Body of pancreas (tissue), 4 donors: ENCODE results near the gene VKORC1L1.

ENCODE experiments used
- CTCF ChIP-seq, 7 experiments: fragments of 450-650 bp in 4 of 7; fragments of 200-600 bp in 3 of 7; sonication (generic) in 3 of 7; IDR thresholded peaks; one replicate each; pipeline ENCODE4 v1.5.1; 2016 to 2019; ENCODE audit warnings: antibody characterized with exemption in 7 of 7
- POLR2A ChIP-seq, 3 donors: fragments of 450-650 bp; IDR thresholded peaks; one replicate each; pipeline ENCODE4 v1.6.1; 2016; ENCODE audit warnings: antibody characterized with exemption in 3 of 3, mild to moderate bottlenecking in 2 of 3

DNA sequence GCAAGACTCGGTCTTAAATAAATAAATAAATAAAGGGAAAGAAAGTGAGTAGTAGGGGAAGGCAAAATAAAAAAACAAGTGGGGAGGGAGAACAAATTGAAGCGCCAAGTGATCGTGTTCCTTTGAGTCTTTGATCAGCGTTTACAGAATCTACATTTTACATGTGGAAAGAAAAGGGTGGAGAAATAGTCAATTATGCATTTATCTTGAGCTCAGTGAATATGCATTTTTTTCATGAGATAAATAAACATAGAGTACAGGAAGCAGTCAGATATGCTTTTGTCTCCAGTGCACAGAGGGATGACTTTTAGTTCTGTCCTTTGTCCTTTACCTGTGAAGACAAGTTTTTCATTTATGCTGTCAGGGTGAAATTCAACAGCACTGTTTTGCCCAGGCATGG, 115.2 kb downstream of the VKORC1L1 start:
- TF ChIP-seq CTCF (IDR thresholded peaks at IDR 0.05) = no peak
- TF ChIP-seq POLR2A (IDR thresholded peaks at IDR 0.05) = no peak
